HEK293T (cell line): Measurements from ENCODE around the gene MOCOS.

Experiments used
- ARNT ChIP-seq: fragments of 450-650 bp; IDR thresholded peaks from 2 replicates; pipeline ENCODE4 v1.6.1; 2017; ENCODE audit warnings: mild to moderate bottlenecking
- FOXM1 ChIP-seq: fragments of 450-650 bp; IDR thresholded peaks from 2 replicates; pipeline ENCODE4 v1.6.1; 2017; ENCODE audit warnings: mild to moderate bottlenecking, borderline replicate concordance
- L3MBTL2 ChIP-seq: fragments of 450-650 bp; conservative IDR thresholded peaks from 2 replicates; pipeline ENCODE4 v1.6.1; 2016; ENCODE audit warnings: mild to moderate bottlenecking
- SP1 ChIP-seq: fragments of 450-650 bp; IDR thresholded peaks from 2 replicates; pipeline ENCODE4 v1.6.1; 2017

- TF ChIP-seq FOXM1: no peak
- no peak for TF ChIP-seq ARNT
- TF ChIP-seq L3MBTL2: no peak
- TF ChIP-seq SP1: no peak
These were observed 9.1 kb downstream of the MOCOS start for GRCh38 chr18:36196238-36196995.
